Mucosa of rectum (tissue), 2 donors: Measurements from ENCODE around the gene RNF4.
"Not testable (repeated sequence)": the region's sequence is repeated elsewhere in the genome, so short reads cannot be mapped to it uniquely, and the experiment has no call there.

Experiments used
- H3K27ac ChIP-seq, 2 donors: one replicate each; pipeline ENCODE4 v1.7.0; 2013; ENCODE audit warnings: inconsistent platforms in 2 of 2, low read depth in 2 of 2, low read length in 2 of 2
- H3K27me3 ChIP-seq, 2 donors: one replicate each; pipeline ENCODE4 v1.7.0; 2013; ENCODE audit warnings: low read length in 2 of 2; ENCODE audit not compliant: control insufficient read depth in 2 of 2, insufficient read depth in 2 of 2
- H3K36me3 ChIP-seq, 2 donors: one replicate each; pipeline ENCODE4 v1.7.0; 2013; ENCODE audit warnings: low read length in 2 of 2; ENCODE audit not compliant: control insufficient read depth in 2 of 2, insufficient read depth in 2 of 2
- H3K4me1 ChIP-seq, 2 donors: one replicate each; pipeline ENCODE4 v1.7.0; 2013; ENCODE audit warnings: low read length in 2 of 2, mild to moderate bottlenecking in 1 of 2; ENCODE audit not compliant: control insufficient read depth in 2 of 2, insufficient read depth in 2 of 2
- H3K4me3 ChIP-seq, 2 donors: one replicate each; pipeline ENCODE4 v1.7.0; 2013; ENCODE audit warnings: low read length in 2 of 2
- H3K9ac ChIP-seq, 2 donors: one replicate each; pipeline ENCODE4 v1.7.0; 2013; ENCODE audit warnings: low read length in 2 of 2, low read depth in 1 of 2, mild to moderate bottlenecking in 1 of 2
- H3K9me3 ChIP-seq, 2 donors: one replicate each; pipeline ENCODE4 v1.7.0; 2013; ENCODE audit warnings: low read length in 2 of 2; ENCODE audit not compliant: control insufficient read depth in 2 of 2
- donor health status: healthy.
- donor health status: Normal muscosa, but diverticular disease.

Gene RNF4

DNA sequence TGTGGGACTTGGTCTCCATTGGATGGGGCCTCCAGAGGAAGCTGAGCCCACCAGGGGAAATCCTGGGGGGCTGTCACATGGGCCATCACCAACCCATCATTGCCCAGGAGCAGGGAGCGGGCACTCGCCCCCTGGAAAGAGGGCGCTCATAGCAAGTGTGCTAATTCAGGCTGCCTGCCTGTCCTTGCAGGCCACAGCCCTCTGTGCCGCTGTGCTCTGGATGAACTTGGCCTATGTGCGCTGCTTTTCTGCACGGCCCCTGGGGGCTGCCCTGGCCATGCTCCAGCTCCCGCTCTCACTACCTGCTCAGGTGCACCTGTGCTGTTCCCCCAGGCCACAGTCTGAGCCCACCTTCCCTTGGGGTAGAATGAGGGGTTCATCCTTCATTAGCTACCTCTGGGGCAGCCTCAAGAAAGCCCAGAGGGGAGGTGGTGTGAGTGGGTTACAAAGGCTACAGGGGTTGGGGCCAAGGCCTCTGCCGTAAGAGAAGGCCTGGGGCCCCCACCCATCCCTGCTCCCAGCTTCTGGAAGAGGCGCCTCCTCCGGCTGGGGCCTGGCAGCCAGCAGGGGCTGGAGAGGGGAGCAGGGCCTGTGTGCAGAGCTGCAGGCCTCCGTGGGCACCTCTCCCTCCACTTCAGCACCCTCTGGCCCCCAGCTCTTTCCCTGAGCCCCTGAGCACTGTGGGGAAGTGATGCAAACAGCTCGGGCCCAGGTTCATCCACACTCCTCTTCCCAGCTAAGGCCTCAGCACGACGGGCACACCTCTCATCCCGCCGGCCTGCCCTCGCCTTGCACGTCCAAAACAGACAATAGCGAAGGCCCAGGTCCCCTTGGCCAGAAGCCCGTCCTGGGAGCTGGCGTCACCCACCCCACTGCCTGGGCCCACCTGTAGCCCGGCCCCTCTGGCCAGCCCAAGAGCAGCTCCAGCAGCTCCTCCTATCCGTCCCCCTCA is 41.2 kb upstream of the RNF4 start:
- Histone ChIP-seq H3K27ac (no peak overlapping the region), H3K9me3 (no peaks in the 10 kb centered on the region), H3K27me3 (no peaks in the 10 kb centered on the region)

DNA sequence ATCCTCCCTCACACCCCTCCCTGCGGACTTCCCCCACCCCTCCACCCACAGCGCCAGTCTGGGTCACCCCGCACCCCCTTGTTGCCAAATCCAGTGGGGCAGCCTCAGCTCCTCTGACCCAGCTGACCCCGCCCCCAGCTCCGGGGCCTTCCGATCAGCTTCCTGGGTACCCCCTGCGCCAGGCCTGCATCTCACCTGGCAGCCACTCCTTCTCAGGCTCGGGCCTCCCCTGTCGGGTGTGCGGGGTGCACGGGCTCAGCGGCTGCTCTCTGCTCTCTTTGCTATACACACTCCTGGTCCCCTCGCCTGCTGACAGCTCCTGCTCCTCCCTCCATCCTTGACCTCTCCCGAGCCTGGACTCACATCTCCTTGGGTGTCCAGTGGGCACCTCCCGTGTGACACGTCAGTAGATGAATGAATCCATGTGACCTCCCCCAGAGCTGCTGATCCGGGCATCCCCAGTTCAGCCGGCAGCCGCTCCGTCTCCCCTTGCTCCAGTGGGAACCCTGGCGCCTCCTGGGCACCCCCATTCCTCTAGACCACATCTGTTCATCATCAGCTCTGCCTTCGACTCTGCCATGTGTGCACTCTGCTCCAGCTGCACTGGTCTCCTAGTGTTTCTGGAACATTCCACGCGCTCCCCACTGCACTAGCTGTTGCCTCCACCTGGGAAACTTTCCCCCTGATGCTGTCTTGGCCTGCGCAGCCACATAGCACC is 40.3 kb upstream of the RNF4 start:
- Histone ChIP-seq H3K27me3 (no peaks in the 10 kb centered on the region), H3K36me3 (no peaks in the 10 kb centered on the region), H3K9ac (no peak overlapping the region), H3K4me1 (no peaks in the 10 kb centered on the region), H3K9me3 (no peaks in the 10 kb centered on the region), H3K27ac (no peak overlapping the region), H3K4me3 (no peak overlapping the region)

More for the DNA sequence above, 41.2 kb upstream of the RNF4 start:
- H3K36me3 ChIP-seq = no peaks in the 10 kb centered on the region
- H3K4me1 ChIP-seq = no peaks in the 10 kb centered on the region
- H3K4me3 ChIP-seq = no peak overlapping the region
- H3K9ac ChIP-seq = no peak overlapping the region

DNA sequence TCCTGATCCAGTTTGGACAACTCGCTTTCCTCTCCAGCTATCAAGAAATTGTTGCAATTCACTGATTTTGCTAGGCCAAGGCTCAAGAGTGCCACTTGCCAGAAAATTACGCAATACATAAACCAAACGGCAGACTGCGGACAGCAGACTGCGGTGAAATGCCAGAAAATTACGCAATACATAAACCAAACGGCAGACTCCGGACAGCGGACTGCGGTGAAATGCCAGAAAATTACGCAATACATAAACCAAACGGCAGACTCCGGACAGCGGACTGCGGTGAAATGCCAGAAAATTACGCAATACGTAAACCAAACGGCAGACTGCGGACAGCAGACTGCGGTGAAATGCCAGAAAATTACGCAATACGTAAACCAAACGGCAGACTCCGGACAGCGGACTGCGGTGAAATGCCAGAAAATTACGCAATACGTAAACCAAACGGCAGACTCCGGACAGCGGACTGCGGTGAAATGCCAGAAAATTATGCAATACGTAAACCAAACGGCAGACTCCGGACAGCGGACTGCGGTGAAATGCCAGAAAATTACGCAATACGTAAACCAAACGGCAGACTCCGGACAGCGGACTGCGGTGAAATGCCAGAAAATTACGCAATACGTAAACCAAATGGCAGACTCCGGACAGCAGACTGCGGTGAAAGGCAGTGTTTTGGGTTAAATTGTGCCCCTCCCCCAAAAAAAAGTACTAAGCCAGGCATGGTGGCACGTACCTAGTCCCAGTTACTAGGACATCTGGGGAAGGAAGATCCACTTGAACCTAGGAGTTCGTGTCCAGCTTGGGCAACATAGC is 38.8 kb upstream of the RNF4 start:
- H3K36me3 ChIP-seq, H3K27ac ChIP-seq, H3K9ac ChIP-seq, H3K4me1 ChIP-seq, H3K4me3 ChIP-seq, H3K27me3 ChIP-seq, H3K9me3 ChIP-seq: not testable (repeated sequence)

DNA sequence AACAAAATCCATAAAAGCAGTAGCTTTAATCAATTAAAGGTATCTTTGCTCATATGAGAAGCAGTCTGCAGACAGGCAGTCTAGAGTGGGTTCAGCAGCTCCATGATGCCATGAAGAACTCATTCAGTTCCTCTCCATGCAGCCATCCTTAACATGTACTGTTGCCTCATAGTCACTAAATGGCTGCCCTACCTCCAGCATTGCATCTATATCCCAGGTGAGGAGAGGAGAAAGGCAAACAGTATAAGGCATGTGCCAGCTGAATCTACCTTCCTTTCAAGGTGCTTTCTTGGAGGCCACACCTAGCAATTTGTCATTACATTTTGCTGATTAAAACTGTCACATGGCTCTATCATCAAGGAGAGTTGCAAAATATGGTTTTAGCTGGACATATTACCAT is 36.9 kb upstream of the RNF4 start:
- Histone ChIP-seq H3K4me1 (no peaks in the 10 kb centered on the region), H3K9ac (no peak overlapping the region), H3K9me3 (no peaks in the 10 kb centered on the region), H3K27me3 (no peaks in the 10 kb centered on the region), H3K27ac (no peak overlapping the region), H3K4me3 (no peak overlapping the region), H3K36me3 (no peaks in the 10 kb centered on the region)

DNA sequence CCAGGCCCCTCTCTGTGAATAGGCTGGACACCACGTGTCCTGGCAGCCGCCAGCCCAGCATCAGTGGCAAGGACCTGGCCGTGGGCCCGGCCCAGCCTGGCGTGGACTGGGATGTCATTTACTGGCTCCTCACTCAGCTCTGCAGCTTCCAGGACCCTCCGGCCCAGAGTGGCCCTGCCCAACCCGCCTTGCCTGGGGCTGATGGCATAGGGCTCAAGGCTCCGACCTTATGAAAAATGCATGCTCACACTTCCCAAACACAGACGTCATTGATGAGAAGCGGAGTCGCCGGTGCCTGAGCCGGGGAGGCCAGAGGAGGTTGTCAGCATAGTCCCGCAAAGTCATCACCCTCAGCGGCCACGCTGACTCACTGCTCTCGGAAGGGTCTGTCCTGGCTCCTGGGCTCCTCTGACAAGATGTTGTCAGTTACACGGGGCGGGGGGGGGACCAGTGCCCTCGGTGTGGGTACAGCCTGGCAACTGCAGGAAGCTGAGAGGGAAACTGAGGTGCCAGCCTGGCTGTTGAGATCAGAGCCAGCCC is 35.8 kb upstream of the RNF4 start:
- Histone ChIP-seq H3K9ac (no peak overlapping the region), H3K4me3 (no peak overlapping the region), H3K9me3 (no peaks in the 10 kb centered on the region), H3K27ac (no peak overlapping the region), H3K27me3 (no peaks in the 10 kb centered on the region), H3K36me3 (no peaks in the 10 kb centered on the region), H3K4me1 (no peaks in the 10 kb centered on the region)

DNA sequence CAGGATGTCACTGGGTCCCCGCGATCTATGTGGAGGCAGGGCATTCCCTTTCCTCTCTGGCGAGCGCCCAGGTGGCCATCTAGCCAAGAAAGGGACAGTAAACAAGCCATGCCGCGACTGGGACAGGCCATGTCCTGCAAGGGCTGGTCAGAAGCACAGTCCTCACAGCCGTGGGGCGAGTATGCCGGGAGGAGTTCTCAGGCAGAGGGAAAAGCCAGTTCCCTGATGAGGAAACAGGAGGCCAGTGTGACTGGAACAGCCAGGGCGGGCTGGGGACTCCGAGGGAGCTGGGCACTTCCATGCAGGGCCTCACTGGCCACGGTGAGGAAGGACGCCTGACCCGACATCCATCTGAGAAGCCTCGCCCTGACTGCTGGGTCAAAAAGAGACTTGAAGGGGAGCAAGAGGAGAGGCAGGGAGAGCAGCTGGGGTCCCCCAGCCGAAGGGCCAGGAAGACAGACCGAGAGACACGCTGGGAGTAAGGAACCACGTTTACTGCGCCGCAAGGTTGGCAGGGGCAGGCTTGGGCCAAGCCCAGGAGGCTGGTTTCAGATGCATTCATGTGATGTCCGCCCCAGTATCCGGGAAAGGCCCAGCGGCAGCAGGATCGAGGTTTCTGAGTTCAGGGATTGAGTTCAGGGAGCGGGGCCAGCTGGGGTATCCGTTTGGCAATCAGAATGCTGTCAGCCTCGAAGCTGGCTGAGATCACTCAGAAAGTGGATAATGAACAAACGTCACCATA is 35.1 kb upstream of the RNF4 start:
- no peak overlapping the region for H3K4me3 ChIP-seq
- no peak overlapping the region for H3K27ac ChIP-seq
- no peak overlapping the region for H3K9ac ChIP-seq

DNA sequence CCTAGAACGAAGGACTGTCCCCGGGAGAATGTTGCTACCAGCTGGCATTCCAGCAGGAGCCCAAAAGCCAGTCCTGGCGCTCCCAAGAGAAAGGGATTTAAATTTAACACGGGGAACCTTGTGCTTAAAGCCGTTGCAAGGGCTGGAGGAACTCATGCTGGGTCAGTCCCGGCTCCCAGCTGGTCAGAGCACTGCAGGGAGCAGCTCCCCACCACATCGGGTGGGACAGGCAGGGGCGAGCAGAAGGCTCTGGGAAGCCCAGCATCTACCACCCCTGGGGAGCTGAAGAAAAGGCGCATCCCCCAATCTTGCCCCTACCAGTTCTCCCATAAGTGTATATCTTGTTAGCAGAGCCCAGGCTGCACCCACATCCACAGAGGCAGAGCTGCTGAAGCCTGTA is 34.5 kb upstream of the RNF4 start:
- no peaks in the 10 kb centered on the region for H3K9me3 ChIP-seq
- H3K4me3 ChIP-seq = no peak overlapping the region
- no peak overlapping the region for H3K9ac ChIP-seq
- H3K27ac ChIP-seq = no peak overlapping the region
- H3K27me3 ChIP-seq = no peaks in the 10 kb centered on the region
- no peaks in the 10 kb centered on the region for H3K4me1 ChIP-seq
- no peaks in the 10 kb centered on the region for H3K36me3 ChIP-seq

More for the DNA sequence above, 35.1 kb upstream of the RNF4 start:
- Histone ChIP-seq H3K36me3 (no peaks in the 10 kb centered on the region), H3K27me3 (no peaks in the 10 kb centered on the region), H3K9me3 (no peaks in the 10 kb centered on the region), H3K4me1 (no peaks in the 10 kb centered on the region)

DNA sequence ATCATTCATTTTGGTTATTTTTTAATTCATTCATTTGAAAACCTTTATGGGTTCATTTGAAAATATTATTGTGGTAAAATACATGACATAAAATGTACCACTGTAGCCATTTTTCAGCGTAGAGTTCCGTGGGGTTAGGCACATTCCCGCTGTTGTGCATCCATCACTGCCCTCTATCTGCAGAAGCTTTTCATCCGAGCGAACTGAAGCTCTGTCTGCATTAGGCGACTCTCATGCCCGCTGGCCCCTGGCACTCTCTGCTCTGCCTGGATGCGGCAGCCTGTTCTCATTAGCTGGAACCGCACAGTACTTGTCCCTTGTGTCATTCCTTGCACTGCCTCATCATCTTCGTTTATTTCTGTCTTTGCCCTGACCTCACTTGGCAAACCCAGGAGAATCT is 32.6 kb upstream of the RNF4 start:
- H3K9me3 ChIP-seq = no peaks in the 10 kb centered on the region
- H3K9ac ChIP-seq = no peak overlapping the region
- no peak overlapping the region for H3K4me3 ChIP-seq
- no peaks in the 10 kb centered on the region for H3K36me3 ChIP-seq
- H3K27ac ChIP-seq = no peak overlapping the region
- no peaks in the 10 kb centered on the region for H3K27me3 ChIP-seq
- H3K4me1 ChIP-seq = no peaks in the 10 kb centered on the region

DNA sequence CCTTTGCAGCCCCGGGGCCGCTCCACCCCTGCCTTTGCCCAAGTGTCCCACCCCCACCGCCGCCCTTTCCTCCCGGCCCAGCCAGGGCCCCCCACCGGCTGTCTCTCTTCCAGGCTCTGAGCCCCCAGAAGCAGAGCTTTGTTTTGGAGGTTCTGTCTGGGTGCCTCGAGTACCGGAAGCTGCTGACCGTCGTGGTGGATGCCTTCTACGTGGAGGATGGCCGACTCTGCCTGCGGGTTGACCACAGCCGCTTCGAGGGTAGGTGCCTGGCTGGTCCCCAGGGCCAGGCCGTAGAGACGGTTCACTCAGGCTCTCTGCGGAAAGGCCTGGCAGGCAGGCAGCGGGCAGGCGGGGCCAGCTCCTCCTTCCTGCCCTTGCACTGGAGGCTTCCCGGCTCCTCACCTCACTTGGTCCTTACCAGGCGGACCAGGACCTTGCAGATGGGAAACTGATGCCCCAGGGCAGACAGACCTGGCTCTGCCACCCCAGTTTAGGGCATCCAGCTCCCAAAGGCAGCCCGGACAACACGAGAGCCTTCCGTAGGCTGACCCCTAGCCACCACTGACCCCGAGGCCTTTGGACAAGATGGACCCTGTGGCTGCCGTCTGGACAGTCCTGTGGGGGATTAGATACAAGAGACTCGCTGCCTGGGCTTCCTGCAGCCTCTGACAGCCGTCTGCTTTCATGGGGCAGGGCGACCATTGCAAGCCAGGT is 32.0 kb upstream of the RNF4 start:
- no peaks in the 10 kb centered on the region for H3K36me3 ChIP-seq
- no peak overlapping the region for H3K9ac ChIP-seq
- no peaks in the 10 kb centered on the region for H3K9me3 ChIP-seq
- no peaks in the 10 kb centered on the region for H3K4me1 ChIP-seq
- H3K27ac ChIP-seq = no peak overlapping the region
- H3K27me3 ChIP-seq = no peaks in the 10 kb centered on the region
- H3K4me3 ChIP-seq = no peak overlapping the region
